Measurements from ENCODE around the gene MANF.

The MANF gene

DNA sequence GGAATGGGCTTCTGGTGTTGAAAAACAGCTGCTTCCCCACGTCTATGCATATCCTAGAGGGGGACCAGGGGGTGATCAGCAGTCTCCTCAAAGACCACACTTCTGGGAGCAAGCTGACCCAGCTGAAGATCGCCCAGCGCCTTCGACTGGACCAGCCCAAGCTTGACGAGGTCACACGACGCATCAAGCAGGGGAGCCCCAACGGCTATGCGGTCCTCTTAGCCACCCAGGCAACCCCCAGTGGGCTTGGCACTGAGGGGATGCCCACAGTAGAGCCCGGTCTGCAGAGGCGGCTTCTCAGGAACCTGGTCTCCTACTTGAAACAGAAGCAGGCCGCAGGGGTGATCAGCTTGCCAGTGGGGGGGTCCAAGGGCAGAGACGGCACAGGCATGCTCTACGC is 8.5 kb downstream of the MANF start:
- no peak overlapping the region for H3K4me3 ChIP-seq (ENCODE audit: low read depth, low read length)
- DNase-seq (ENCODE audit: low read depth), result no peak
- TF ChIP-seq, protein P1, sequence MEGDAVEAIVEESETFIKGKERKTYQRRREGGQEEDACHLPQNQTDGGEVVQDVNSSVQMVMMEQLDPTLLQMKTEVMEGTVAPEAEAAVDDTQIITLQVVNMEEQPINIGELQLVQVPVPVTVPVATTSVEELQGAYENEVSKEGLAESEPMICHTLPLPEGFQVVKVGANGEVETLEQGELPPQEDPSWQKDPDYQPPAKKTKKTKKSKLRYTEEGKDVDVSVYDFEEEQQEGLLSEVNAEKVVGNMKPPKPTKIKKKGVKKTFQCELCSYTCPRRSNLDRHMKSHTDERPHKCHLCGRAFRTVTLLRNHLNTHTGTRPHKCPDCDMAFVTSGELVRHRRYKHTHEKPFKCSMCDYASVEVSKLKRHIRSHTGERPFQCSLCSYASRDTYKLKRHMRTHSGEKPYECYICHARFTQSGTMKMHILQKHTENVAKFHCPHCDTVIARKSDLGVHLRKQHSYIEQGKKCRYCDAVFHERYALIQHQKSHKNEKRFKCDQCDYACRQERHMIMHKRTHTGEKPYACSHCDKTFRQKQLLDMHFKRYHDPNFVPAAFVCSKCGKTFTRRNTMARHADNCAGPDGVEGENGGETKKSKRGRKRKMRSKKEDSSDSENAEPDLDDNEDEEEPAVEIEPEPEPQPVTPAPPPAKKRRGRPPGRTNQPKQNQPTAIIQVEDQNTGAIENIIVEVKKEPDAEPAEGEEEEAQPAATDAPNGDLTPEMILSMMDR (IDR thresholded peaks at IDR 0.05; ENCODE audit: insufficient read depth, low read depth, low read length, missing control alignments), result no peak

DNA sequence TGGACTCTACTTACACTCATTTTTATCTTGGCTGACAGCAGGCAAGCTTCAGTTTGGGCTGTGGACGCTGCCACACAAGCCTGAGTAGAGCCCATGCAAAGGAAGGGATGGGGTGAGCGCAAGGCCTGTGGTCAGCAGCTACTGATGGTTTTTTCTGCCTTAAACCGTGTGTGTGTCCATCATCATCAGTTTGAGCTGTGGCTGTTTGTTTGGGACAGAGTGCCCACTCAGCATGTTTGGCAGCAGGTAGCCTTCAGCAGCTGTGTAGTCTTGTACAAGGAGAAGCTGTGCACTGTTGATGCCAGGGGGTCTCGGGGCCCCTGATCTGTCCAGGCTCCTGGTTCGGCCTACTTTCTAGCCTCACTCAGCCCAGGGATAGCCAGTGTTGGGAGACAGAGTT is 9.4 kb downstream of the MANF start:
- no peak overlapping the region for H3K4me3 ChIP-seq (ENCODE audit: low read depth, low read length)
- TF ChIP-seq, protein P1 (IDR thresholded peaks at IDR 0.05; ENCODE audit: insufficient read depth, low read depth, low read length, missing control alignments), result no peak
- DNase-seq (ENCODE audit: low read depth), result no peak

DNA sequence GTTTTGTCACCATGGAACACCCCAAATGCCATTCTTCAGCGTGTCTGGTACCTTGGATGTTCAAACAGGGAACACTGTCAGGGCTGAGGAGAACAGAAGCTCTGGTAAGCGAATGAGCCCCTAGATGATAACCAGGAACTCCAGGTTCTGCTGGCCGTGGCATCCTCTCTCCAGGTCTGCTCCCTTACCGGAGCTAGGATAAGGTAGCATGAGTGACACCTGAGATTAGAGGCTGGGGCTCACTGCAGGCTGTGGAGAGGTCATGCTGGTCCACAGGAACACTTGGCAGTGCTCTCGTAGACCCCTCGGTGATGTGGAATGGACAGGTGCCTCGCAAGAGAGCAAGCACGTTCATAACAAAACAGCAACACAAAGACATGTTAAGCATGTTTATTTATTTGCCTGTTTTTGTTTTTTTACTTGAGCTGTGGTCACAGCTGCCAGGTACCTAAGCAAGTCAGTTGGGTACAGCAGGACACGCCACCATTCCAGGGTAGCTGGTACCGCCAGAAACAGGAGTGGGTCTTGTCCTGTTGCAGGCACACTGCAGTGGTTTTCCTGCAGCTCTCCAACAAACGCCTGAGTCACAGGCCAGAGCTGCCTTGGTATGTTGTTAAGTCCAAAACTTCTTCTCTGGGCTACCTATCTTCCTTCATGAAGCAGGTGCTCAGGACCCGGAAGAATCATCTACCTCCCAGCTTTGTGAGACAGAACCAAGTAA is 10.6 kb downstream of the MANF start:
- TF ChIP-seq, protein P1 (IDR thresholded peaks at IDR 0.05; ENCODE audit: insufficient read depth, low read depth, low read length, missing control alignments), result no peak
- no peak overlapping the region for H3K4me3 ChIP-seq (ENCODE audit: low read depth, low read length)
- DNase-seq (ENCODE audit: low read depth), result no peak

DNA sequence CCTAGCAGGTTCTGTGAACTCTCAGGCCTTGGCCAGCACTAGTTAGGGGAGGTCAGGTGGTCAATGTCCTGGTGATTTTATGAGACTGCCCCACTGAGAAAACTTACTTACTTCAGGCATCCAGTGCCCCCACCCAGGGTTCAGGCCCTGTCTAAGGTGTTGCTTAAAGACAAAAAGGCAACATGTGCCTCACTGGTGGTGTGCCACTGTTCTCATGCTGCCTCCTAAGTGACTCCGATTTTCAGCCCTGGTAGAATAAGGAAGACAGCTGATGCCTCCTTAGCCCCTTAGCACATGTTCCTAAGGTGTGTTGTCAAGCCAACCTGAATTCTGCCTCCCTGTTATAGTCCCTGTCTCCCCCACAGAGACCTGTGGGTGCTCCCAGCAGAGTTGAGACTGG is 11.3 kb downstream of the MANF start:
- DNase-seq (ENCODE audit: low read depth), result no peak
- no peak overlapping the region for H3K4me3 ChIP-seq (ENCODE audit: low read depth, low read length)
- TF ChIP-seq, protein P1 (IDR thresholded peaks at IDR 0.05; ENCODE audit: insufficient read depth, low read depth, low read length, missing control alignments), result no peak

DNA sequence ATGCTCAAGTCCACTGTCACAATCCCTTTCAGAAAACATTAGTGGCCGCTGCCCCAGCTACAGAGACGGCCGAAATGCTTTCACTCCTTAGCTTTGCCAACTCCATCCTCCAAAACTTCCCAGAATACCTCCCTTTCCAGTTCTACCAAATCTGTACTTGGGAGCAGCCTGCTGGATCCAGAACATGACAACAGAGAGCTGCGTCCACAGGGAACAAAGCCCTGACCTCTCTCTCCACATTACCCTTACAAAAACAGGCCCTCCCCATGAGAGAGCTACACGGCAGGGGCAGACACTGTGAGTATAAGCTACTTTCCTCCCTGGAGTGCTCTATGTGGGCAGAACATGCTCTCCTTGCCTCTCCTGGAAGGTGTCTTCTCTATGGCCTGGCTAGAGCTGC is 12.3 kb downstream of the MANF start:
- H3K4me3 ChIP-seq (ENCODE audit: low read depth, low read length), result no peak overlapping the region
- no peak for DNase-seq (ENCODE audit: low read depth)
- TF ChIP-seq, protein P1 (IDR thresholded peaks at IDR 0.05; ENCODE audit: insufficient read depth, low read depth, low read length, missing control alignments), result no peak

DNA sequence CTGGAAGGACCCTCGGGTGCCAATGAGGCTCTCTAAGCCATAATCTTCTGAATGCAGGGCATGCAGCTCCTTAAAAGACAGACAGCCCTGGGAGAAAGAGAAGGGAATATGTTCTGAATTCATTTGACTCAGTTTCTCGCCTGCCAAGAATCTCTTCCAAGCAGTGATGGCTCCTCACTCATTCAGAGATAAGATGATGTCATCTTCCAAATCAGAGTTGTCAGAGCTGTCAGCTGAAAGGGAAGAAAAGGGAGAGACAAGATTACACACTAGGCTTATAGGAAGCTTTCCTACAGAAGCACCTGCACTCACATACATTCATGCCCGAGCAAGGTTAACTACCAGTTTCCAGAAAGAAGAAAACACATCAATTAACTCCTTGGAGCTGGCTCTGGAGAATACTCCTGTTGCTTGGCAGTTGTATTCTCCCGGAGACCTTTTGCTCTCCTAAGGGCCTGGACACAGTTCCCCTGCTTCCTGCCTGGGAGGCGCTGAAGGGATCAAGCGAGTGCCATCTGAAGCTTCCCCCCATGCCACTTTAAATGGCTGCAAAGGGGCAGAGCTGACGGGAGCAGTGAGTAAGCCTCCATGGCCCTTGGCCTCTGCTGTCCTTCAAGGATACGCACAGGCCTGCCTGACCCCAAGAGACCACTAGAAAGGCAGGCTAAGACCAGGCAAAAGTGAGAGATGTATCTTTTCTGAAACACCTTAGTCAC is 13.7 kb downstream of the MANF start:
- no peak for DNase-seq (ENCODE audit: low read depth)
- no peak overlapping the region for H3K4me3 ChIP-seq (ENCODE audit: low read depth, low read length)
- TF ChIP-seq, protein P1 (IDR thresholded peaks at IDR 0.05; ENCODE audit: insufficient read depth, low read depth, low read length, missing control alignments), result no peak

Measured in GM12865 (cell line).